IPS DF 4.7 (cell line): Measurements from ENCODE around the gene DGKZ.

Experiments
- DNase-seq: peaks from one replicate; pipeline ENCODE4 v3.0.0-alpha.2; 2013; ENCODE audit warnings: low spot score; ENCODE audit errors: extremely low read depth

Gene DGKZ

GRCh38 chr11:46345131-46345597 lies 2.1 kb upstream of the DGKZ start:
- DNase-seq: no peak

- no peak for DNase-seq
Observed at GRCh38 chr11:46345881-46346484, 1.3 kb upstream of the DGKZ start.

- DNase-seq: no peak
Observed at GRCh38 chr11:46347637-46348311, 511 bp downstream of the DGKZ start.

GRCh38 chr11:46348566-46349401 lies 1.5 kb downstream of the DGKZ start:
- no peak for DNase-seq

- DNase-seq: no peak
Observed at GRCh38 chr11:46350695-46351094, 3.4 kb downstream of the DGKZ start.

- no peak for DNase-seq
Observed at GRCh38 chr11:46351148-46351547, 3.9 kb downstream of the DGKZ start.

- DNase-seq: no peak
Observed at GRCh38 chr11:46351606-46352005, 4.3 kb downstream of the DGKZ start.

GRCh38 chr11:46352063-46352841 lies 5.0 kb downstream of the DGKZ start:
- no peak for DNase-seq

GRCh38 chr11:46353698-46354097 lies 6.4 kb downstream of the DGKZ start:
- DNase-seq: no peak

- no peak for DNase-seq
Observed at GRCh38 chr11:46356924-46357482, 9.7 kb downstream of the DGKZ start.

- no peak for DNase-seq
Observed at GRCh38 chr11:46357483-46357936, 10.2 kb downstream of the DGKZ start.

GRCh38 chr11:46359953-46360352 lies 12.7 kb downstream of the DGKZ start:
- no peak for DNase-seq

GRCh38 chr11:46360878-46361277 lies 13.6 kb downstream of the DGKZ start:
- DNase-seq: no peak

- DNase-seq: no peak
Observed at GRCh38 chr11:46361283-46362155, 14.3 kb downstream of the DGKZ start.

GRCh38 chr11:46362156-46363030 lies 15.1 kb downstream of the DGKZ start:
- DNase-seq: no peak

GRCh38 chr11:46363031-46363407 lies 15.8 kb downstream of the DGKZ start:
- no peak for DNase-seq

- DNase-seq: no peak
Observed at GRCh38 chr11:46363455-46364005, 16.3 kb downstream of the DGKZ start.

- DNase-seq: no peak
Observed at GRCh38 chr11:46364056-46364455, 16.8 kb downstream of the DGKZ start.

GRCh38 chr11:46364791-46365190 lies 17.5 kb downstream of the DGKZ start:
- DNase-seq: no peak
